HCT116 (cell line): Measurements from ENCODE around the gene STIMATE. TPM values are rescaled to one million over a fixed set of nuclear protein-coding genes. Genes with fewer than 3 reads are reported as not detected.

Experiments used
- ATAC-seq: fragments of 200-7000 bp; cut with Tn5 transposase; 2 replicates; pipeline ENCODE4 v1.9.1; 2020; ENCODE audit warnings: mild to moderate bottlenecking, moderate library complexity
- BruUV-seq: library from RNA; stranded (reverse); fragments of 400-500 nt; replicated peaks from 2 replicates; lab custom pipeline; 2021; lab: Mats Ljungman, UMichigan
- CTCF ChIA-PET: fragments of 300-600 bp; sonication (Branson Sonifier 250); formaldehyde crosslinking; loops from one replicate; lab custom pipeline; 2021; ENCODE audit warnings: antibody characterized with exemption; lab: Charles Lee
- POLR2A ChIA-PET: fragments of 300-600, 350-600 bp; sonication (Branson Sonifier 250); formaldehyde crosslinking; loops from one replicate; lab custom pipeline; 2021; ENCODE audit warnings: antibody characterized with exemption; lab: Charles Lee
- RAD21 ChIA-PET, 2 experiments: fragments of 300-600 bp; sonication (Branson Sonifier 250); formaldehyde crosslinking; loops; one replicate each; lab custom pipeline; 2023; ENCODE audit warnings: low total read pairs in 2 of 2; ENCODE audit not compliant: uncharacterized antibody in 2 of 2, unreplicated experiment in 2 of 2, low non-redundant PET in 1 of 2; lab: Charles Lee
- DNase-seq: peaks from one replicate; pipeline ENCODE4 v3.0.0-alpha.2; 2010; ENCODE audit warnings: low read depth, low spot score
- H2AFZ ChIP-seq: fragments of 200-600 bp; shearing (Covaris generic), sonication (generic); 2 replicates; pipeline ENCODE4 v1.6.1; 2017; ENCODE audit warnings: low read depth, mixed run types, mixed read lengths, antibody characterized with exemption, low read length; ENCODE audit not compliant: poor library complexity, severe bottlenecking
- H3K27ac ChIP-seq: 2 replicates; pipeline ENCODE4 v1.5.1; 2012; ENCODE audit warnings: low read depth, low read length
- H3K27me3 ChIP-seq: fragments of 200-600 bp; sonication (generic); 2 replicates; pipeline ENCODE4 v1.6.1; 2016; ENCODE audit warnings: mixed run types, low read length, mixed read lengths; ENCODE audit not compliant: insufficient read depth
- H3K36me3 ChIP-seq, 2 experiments: fragments of 200-500 bp in 1 of 2; fragments of 200-600 bp in 1 of 2; sonication (Bioruptor generic) in 1 of 2; sonication (generic) in 1 of 2; 2 replicates each; pipeline versions ENCODE4 v1.5.1 to v1.6.1; 2014 to 2016; ENCODE audit warnings: low read length in 2 of 2, inconsistent platforms in 1 of 2, mixed read lengths in 1 of 2, mixed run types in 1 of 2; ENCODE audit not compliant: insufficient read depth in 2 of 2, control insufficient read depth in 1 of 2
- H3K4me1 ChIP-seq, 2 experiments: fragments of 200-600 bp in 1 of 2; sonication (generic) in 1 of 2; 2 replicates each; pipeline versions ENCODE4 v1.5.1 to v1.6.1; 2012 to 2017; ENCODE audit warnings: low read length in 2 of 2, inconsistent platforms in 1 of 2, mild to moderate bottlenecking in 1 of 2, mixed read lengths in 1 of 2, mixed run types in 1 of 2, moderate library complexity in 1 of 2; ENCODE audit not compliant: insufficient read depth in 2 of 2, control insufficient read depth in 1 of 2
- H3K4me2 ChIP-seq: fragments of 200-600 bp; sonication (generic); 2 replicates; pipeline ENCODE4 v1.6.1; 2017; ENCODE audit warnings: mixed run types, low read length, mixed read lengths
- H3K4me3 ChIP-seq, 2 experiments: fragments of 200-600 bp in 1 of 2; sonication (generic) in 1 of 2; replicated peaks in 1 of 2; 2 replicates each; pipeline ENCODE4 v1.5.1; 2011 to 2016; ENCODE audit warnings: low read length in 2 of 2, control low read depth in 1 of 2, low read depth in 1 of 2, mild to moderate bottlenecking in 1 of 2, mixed read lengths in 1 of 2, mixed run types in 1 of 2
- H3K79me2 ChIP-seq: fragments of 200-600 bp; sonication (generic); 2 replicates; pipeline ENCODE4 v1.6.1; 2017; ENCODE audit warnings: mild to moderate bottlenecking, mixed run types, low read length, moderate library complexity, mixed read lengths; ENCODE audit not compliant: insufficient read depth
- H3K9ac ChIP-seq: fragments of 200-600 bp; sonication (generic); 2 replicates; pipeline ENCODE4 v1.6.1; 2016; ENCODE audit warnings: low read length, mixed read lengths
- H3K9me2 ChIP-seq: fragments of 200-600 bp; sonication (generic), shearing (Covaris generic); 2 replicates; pipeline ENCODE4 v1.6.1; 2017; ENCODE audit warnings: mixed run types, mild to moderate bottlenecking, moderate library complexity; ENCODE audit not compliant: insufficient read depth
- H3K9me3 ChIP-seq, 2 experiments: fragments of 200-500 bp in 1 of 2; fragments of 200-600 bp in 1 of 2; sonication (Bioruptor generic) in 1 of 2; sonication (generic) in 1 of 2; 2 replicates each; pipeline ENCODE4 v1.6.1; 2014 to 2017; ENCODE audit warnings: low read length in 2 of 2, mixed read lengths in 2 of 2, inconsistent platforms in 1 of 2, low read depth in 1 of 2, mild to moderate bottlenecking in 1 of 2, mixed run types in 1 of 2, moderate library complexity in 1 of 2; ENCODE audit not compliant: control insufficient read depth in 1 of 2, insufficient read depth in 1 of 2
- H4K20me1 ChIP-seq: fragments of 200-600 bp; sonication (generic), shearing (Covaris generic); 2 replicates; pipeline ENCODE4 v1.6.1; 2017; ENCODE audit warnings: mixed run types, mild to moderate bottlenecking, moderate library complexity; ENCODE audit not compliant: insufficient read depth
- CTCF ChIP-seq, 3 experiments: fragments of 200-600 bp in 1 of 3; sonication (generic) in 1 of 3; IDR thresholded peaks in 2 of 3; conservative IDR thresholded peaks in 1 of 3; 2 replicates each; pipeline ENCODE4 v1.5.1; 2012 to 2017; ENCODE audit warnings: low read depth in 2 of 3, low read length in 2 of 3, antibody characterized with exemption in 1 of 3, borderline replicate concordance in 1 of 3, control low read depth in 1 of 3, mild to moderate bottlenecking in 1 of 3, mixed read lengths in 1 of 3, mixed run types in 1 of 3, moderate library complexity in 1 of 3; ENCODE audit not compliant: insufficient read depth in 1 of 3
- EGR1 ChIP-seq: IDR thresholded peaks from 2 replicates; pipeline ENCODE4 v1.6.1; 2012; ENCODE audit warnings: low read depth
- ELF1 ChIP-seq: IDR thresholded peaks from 2 replicates; pipeline ENCODE4 v1.6.1; 2012; ENCODE audit warnings: low read depth, borderline replicate concordance
- EZH2 ChIP-seq: fragments of 200-600 bp; sonication (generic); IDR thresholded peaks from 2 replicates; pipeline ENCODE4 v1.6.1; 2017; ENCODE audit warnings: antibody characterized with exemption, mixed run types
- POLR2A ChIP-seq: IDR thresholded peaks from 2 replicates; pipeline ENCODE4 v1.7.0; 2011; ENCODE audit warnings: borderline replicate concordance; ENCODE audit not compliant: insufficient read depth, insufficient read length; ENCODE audit errors: extremely low read depth
- REST ChIP-seq: IDR thresholded peaks from 2 replicates; pipeline ENCODE4 v1.6.1; 2012; ENCODE audit warnings: low read depth
- SIN3A ChIP-seq: IDR thresholded peaks from 2 replicates; pipeline ENCODE4 v1.6.1; 2012; ENCODE audit warnings: low read depth
- TCF7L2 ChIP-seq: IDR thresholded peaks from 2 replicates; pipeline ENCODE4 v1.7.0; 2011; ENCODE audit warnings: borderline replicate concordance, inconsistent platforms; ENCODE audit not compliant: insufficient read depth, insufficient read length; ENCODE audit errors: extremely low read depth
- ZBTB33 ChIP-seq: IDR thresholded peaks from 2 replicates; pipeline ENCODE4 v1.6.1; 2011; ENCODE audit warnings: mild to moderate bottlenecking, low read length, moderate library complexity; ENCODE audit not compliant: insufficient replicate concordance; ENCODE audit errors: extremely low read depth
- ZFX ChIP-seq: fragments of 450-650 bp; IDR thresholded peaks from 2 replicates; pipeline ENCODE4 v1.6.1; 2017
- intact Hi-C: fragments of 100-400 bp; cut with micrococcal nuclease; formaldehyde crosslinking; loops from 2 replicates; pipeline ENCODE4 v1.10.0; 2022
- total RNA-seq: library from RNA; stranded (reverse); gene quantifications from one replicate; pipeline ENCODE4 v1.2.1, GENCODE V29; 2021; ENCODE audit not compliant: unreplicated experiment

STIMATE gene
- total RNA-seq, 1 experiment from 2014 or later: 20.2 TPM

- ATAC-seq (no peak), DNase-seq (no peak)
- Histone ChIP-seq H3K9me2 (no peaks in the 10 kb centered on the region), H3K4me3 (no peak overlapping the region), H3K4me2 (no peak overlapping the region), H3K4me1 (no peaks in the 10 kb centered on the region), H3K79me2 (no peaks in the 10 kb centered on the region), H3K27me3 (no peaks in the 10 kb centered on the region), H2AFZ (no peak overlapping the region), H3K9me3 (no peaks in the 10 kb centered on the region), H3K27ac (no peak overlapping the region), H3K36me3 (no peaks in the 10 kb centered on the region), H3K9ac (no peak overlapping the region), H4K20me1 (no peaks in the 10 kb centered on the region)
- intact Hi-C loops: no loop called here
- CTCF ChIA-PET: interaction anchor here (1.2 kb wide), 1 partner anchor 9 kb away, joined by 3 read pairs; no protein-coding TSS in a partner anchor
- RAD21 ChIA-PET: interaction anchor here in 1 of 2 experiments (0.6 kb wide), 1 partner anchor 65 kb away, joined by 4 read pairs; no protein-coding TSS in a partner anchor
- BruUV-seq: no TSS peak
- TF ChIP-seq ZFX (no peak), ELF1 (no peak), CTCF (IDR thresholded peaks at IDR 0.05 in 2 of 3, conservative IDR thresholded peaks at IDR 0.05 in 1 of 3; ENCODE audit: borderline replicate concordance in 1 of 3, insufficient read depth in 1 of 3, low read depth in 2 of 3, low read length in 2 of 3) (no peak), EZH2 (no peak), TCF7L2 (no peak), ZBTB33 (no peak), SIN3A (no peak), POLR2A (no peak), EGR1 (no peak), REST (no peak)
- POLR2A ChIA-PET: no interaction called here
Measured at GRCh38 chr3:52791928-52792327, 105.4 kb downstream of the STIMATE start.
